Measurements from ENCODE around the gene GAS2L2.

- TF ChIP-seq CTCF (conservative IDR thresholded peaks at IDR 0.05; ENCODE audit: low read depth in 2 of 2), result no peak
- no peak for TF ChIP-seq POLR2AphosphoS5 (IDR thresholded peaks at IDR 0.05; ENCODE audit: low read depth)
- no peak for TF ChIP-seq EZH2 (IDR thresholded peaks at IDR 0.05; ENCODE audit: low read depth, unreplicated experiment)
- no peak for TF ChIP-seq CREB1 (CRISPR knock-in tag; IDR thresholded peaks at IDR 0.05; ENCODE audit: low read depth)
- TF ChIP-seq EZH2phosphoT487 (IDR thresholded peaks at IDR 0.05; ENCODE audit: unreplicated experiment), result no peak
- TF ChIP-seq JUNB (IDR thresholded peaks at IDR 0.05; ENCODE audit: unreplicated experiment), result no peak
- TF ChIP-seq, protein P1, sequence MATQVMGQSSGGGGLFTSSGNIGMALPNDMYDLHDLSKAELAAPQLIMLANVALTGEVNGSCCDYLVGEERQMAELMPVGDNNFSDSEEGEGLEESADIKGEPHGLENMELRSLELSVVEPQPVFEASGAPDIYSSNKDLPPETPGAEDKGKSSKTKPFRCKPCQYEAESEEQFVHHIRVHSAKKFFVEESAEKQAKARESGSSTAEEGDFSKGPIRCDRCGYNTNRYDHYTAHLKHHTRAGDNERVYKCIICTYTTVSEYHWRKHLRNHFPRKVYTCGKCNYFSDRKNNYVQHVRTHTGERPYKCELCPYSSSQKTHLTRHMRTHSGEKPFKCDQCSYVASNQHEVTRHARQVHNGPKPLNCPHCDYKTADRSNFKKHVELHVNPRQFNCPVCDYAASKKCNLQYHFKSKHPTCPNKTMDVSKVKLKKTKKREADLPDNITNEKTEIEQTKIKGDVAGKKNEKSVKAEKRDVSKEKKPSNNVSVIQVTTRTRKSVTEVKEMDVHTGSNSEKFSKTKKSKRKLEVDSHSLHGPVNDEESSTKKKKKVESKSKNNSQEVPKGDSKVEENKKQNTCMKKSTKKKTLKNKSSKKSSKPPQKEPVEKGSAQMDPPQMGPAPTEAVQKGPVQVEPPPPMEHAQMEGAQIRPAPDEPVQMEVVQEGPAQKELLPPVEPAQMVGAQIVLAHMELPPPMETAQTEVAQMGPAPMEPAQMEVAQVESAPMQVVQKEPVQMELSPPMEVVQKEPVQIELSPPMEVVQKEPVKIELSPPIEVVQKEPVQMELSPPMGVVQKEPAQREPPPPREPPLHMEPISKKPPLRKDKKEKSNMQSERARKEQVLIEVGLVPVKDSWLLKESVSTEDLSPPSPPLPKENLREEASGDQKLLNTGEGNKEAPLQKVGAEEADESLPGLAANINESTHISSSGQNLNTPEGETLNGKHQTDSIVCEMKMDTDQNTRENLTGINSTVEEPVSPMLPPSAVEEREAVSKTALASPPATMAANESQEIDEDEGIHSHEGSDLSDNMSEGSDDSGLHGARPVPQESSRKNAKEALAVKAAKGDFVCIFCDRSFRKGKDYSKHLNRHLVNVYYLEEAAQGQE (IDR thresholded peaks at IDR 0.05; ENCODE audit: unreplicated experiment), result no peak
- TF ChIP-seq, protein P2, sequence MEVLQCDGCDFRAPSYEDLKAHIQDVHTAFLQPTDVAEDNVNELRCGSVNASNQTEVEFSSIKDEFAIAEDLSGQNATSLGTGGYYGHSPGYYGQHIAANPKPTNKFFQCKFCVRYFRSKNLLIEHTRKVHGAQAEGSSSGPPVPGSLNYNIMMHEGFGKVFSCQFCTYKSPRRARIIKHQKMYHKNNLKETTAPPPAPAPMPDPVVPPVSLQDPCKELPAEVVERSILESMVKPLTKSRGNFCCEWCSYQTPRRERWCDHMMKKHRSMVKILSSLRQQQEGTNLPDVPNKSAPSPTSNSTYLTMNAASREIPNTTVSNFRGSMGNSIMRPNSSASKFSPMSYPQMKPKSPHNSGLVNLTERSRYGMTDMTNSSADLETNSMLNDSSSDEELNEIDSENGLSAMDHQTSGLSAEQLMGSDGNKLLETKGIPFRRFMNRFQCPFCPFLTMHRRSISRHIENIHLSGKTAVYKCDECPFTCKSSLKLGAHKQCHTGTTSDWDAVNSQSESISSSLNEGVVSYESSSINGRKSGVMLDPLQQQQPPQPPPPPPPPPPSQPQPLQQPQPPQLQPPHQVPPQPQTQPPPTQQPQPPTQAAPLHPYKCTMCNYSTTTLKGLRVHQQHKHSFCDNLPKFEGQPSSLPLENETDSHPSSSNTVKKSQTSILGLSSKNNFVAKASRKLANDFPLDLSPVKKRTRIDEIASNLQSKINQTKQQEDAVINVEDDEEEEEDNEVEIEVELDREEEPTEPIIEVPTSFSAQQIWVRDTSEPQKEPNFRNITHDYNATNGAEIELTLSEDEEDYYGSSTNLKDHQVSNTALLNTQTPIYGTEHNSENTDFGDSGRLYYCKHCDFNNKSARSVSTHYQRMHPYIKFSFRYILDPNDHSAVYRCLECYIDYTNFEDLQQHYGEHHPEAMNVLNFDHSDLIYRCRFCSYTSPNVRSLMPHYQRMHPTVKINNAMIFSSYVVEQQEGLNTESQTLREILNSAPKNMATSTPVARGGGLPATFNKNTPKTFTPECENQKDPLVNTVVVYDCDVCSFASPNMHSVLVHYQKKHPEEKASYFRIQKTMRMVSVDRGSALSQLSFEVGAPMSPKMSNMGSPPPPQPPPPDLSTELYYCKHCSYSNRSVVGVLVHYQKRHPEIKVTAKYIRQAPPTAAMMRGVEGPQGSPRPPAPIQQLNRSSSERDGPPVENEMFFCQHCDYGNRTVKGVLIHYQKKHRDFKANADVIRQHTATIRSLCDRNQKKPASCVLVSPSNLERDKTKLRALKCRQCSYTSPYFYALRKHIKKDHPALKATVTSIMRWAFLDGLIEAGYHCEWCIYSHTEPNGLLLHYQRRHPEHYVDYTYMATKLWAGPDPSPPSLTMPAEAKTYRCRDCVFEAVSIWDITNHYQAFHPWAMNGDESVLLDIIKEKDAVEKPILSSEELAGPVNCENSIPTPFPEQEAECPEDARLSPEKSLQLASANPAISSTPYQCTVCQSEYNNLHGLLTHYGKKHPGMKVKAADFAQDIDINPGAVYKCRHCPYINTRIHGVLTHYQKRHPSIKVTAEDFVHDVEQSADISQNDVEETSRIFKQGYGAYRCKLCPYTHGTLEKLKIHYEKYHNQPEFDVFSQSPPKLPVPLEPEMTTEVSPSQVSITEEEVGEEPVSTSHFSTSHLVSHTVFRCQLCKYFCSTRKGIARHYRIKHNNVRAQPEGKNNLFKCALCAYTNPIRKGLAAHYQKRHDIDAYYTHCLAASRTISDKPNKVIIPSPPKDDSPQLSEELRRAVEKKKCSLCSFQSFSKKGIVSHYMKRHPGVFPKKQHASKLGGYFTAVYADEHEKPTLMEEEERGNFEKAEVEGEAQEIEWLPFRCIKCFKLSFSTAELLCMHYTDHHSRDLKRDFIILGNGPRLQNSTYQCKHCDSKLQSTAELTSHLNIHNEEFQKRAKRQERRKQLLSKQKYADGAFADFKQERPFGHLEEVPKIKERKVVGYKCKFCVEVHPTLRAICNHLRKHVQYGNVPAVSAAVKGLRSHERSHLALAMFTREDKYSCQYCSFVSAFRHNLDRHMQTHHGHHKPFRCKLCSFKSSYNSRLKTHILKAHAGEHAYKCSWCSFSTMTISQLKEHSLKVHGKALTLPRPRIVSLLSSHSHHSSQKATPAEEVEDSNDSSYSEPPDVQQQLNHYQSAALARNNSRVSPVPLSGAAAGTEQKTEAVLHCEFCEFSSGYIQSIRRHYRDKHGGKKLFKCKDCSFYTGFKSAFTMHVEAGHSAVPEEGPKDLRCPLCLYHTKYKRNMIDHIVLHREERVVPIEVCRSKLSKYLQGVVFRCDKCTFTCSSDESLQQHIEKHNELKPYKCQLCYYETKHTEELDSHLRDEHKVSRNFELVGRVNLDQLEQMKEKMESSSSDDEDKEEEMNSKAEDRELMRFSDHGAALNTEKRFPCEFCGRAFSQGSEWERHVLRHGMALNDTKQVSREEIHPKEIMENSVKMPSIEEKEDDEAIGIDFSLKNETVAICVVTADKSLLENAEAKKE (CRISPR knock-in tag; IDR thresholded peaks at IDR 0.05), result no peak
- no peak for TF ChIP-seq ETS1 (IDR thresholded peaks at IDR 0.05)
Observed at GRCh38 chr17:35701491-35701890, 51.5 kb downstream of the GAS2L2 start.

Measured in GM23338 (cell line).